ENCODE measurements around the gene CNGB1. TPM values are rescaled to one million over a fixed set of nuclear protein-coding genes. Genes with fewer than 3 reads are reported as not detected.
"Not testable (repeated sequence)": the region's sequence is repeated elsewhere in the genome, so short reads cannot be mapped to it uniquely, and the experiment has no call there.

The CNGB1 gene
- total RNA-seq, 1 donor from 2014 or later = not detected

DNA sequence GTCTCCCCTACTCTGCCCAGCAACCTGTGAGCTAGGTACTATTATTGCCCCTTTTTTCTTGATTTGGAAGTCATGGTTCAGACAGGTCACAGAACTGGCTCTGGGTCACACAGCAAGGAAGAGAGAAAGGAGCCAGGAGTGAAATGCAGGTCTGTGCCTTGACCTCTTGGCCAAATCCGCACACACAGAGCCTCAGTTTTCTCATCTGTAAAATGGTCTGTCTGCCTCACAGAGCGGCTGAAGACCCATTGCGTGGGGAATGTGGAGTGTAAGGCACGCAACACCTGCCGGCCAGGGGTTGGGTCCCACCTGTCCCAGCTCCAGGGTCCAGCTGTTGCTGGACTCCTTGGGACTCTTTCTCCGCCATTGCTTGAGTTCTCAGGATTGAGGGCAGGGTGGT lies 32.4 kb downstream of the CNGB1 start:
- no peak for ATAC-seq
- DNase-seq (ENCODE audit: low spot score) = no peak

DNA sequence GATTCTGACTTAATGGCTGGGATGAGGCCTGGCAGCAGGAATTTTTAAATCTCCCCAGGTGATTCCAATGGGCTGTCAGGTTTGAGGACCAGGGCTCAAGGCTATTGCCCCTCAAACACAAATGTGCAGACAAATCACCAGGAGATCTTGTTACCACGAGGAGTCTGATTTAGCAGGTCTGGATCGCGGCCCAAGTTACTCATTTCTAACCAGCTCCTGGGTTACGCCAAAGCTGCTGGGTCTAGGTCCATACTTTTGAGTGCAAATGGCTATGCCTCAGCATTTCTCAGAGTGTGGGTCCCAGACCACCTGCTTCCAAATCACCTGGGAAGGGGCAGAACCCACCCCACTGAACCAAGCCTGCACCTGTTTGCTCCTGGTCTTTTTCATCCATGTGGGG lies 33.1 kb downstream of the CNGB1 start:
- DNase-seq (ENCODE audit: low spot score) (no peak), ATAC-seq (no peak)

DNA sequence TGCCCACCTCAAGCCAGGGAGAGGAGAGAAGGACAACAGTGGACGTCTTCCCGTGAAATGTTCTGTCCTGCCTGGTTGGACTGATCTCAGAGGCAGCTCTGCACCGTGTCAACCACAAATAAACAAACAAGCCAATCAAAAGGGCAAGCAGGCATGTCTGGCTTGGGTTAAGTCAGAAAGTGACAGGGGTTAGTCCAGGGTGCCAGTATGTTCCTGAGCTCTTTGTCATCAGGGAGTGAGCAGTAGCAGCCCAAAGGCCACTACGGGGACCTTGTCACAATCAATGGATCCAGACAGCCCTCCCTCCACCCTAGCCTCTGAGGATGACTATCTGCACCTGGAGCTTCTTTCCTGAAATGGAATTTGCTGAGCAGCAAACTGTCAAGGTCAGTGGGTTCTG lies 35.0 kb downstream of the CNGB1 start:
- ATAC-seq (peak; percentile 74), DNase-seq (ENCODE audit: low spot score) (no peak)

DNA sequence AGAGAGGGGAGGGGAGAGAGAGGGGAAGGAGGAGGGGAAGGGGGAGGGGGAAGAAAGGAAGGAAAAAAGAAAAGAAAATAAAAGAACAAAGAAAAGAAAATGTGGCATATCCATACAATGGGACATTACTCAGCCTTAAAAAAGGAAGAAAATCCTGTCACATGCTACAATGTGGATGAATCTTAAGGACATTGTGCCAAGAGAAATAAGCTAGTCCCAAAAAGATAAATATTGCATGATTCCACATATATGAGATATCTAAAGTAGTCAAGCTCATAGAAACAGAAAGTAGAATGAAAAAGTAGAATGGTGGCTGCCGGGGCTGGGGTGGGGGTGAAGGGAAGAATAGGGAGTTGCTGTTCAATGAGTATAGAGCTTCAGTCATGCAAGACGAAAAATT lies 40.4 kb downstream of the CNGB1 start:
- no peak for DNase-seq (ENCODE audit: low spot score)
- no peak for ATAC-seq

DNA sequence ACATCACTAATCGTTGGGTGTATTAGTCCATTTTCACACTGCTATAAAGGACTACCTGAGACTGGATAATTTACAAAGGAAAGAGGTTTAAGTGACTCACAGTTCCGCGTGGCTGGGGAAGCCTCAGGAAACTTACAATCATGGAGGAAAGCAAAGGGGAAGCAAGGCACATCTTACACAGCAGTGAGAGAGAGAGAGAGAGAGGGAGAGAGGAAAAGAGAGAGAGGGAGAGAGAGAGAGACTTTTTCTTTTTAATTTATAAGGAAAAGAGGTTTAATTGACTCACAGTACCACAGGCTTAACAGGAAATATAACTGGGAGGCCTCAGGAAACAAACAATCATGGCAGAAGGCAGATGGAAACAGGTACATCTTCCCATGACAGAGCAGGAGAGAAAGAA lies 41.7 kb downstream of the CNGB1 start:
- no peak for DNase-seq (ENCODE audit: low spot score)
- no peak for ATAC-seq

DNA sequence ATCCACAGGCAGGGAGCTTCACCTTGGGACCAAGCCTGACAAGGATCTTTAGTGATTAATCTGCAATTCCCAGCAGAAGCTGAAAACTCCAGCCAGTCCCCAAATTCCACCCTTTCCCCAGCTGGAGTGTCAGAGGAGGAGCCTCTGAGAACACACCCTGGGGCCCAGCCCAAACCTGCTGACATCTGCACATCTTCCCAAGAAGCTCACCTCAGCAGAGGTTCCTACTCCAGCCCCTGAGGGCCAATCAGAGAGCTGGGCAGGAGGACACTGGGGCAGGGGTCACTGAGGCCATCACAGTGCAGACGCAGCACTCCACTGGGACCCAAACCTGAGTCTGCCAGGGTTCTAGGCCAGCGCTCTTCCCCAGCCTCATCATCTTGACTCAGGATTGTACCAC lies 44.9 kb downstream of the CNGB1 start:
- DNase-seq (ENCODE audit: low spot score) = no peak
- ATAC-seq = no peak

DNA sequence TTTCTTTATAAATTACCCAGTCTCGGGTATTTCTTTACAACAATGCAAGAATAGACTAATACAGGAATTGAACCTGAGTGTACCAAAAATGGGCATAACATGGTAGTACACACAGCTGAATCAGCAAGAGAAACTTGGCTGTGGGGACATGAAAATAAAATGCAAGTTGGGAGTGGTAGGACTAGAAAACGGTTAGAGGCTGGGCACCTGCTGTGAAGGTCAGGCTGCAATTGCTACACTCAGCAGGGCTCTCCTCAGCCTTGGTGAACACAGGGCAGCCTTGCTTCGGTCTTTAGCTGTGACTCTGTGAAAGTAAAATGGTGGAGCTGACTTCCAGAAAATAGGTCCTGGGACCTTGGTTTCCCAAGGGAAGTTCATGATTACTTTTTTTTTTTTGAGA lies 45.6 kb downstream of the CNGB1 start:
- no peak for ATAC-seq
- no peak for DNase-seq (ENCODE audit: low spot score)

DNA sequence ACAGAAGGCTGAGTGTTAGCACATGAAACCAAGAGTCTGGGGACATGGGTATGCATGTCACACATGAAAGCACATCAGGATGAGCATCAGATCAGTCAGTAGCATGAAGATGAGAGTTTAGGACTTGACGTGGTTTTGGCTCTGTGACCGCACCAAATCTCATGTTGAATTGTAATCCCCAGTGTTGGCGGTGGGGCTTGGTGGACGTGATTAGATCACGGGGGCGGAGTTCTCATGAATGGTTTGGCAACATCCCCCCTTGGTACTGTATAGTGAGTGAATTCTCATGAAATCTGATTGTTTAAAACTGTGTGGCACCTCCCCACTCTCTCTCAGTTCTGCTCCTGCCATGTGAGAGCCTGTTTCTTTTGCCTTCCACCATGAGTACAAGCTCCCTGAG lies 46.4 kb downstream of the CNGB1 start:
- ATAC-seq (no peak), DNase-seq (ENCODE audit: low spot score) (no peak)

DNA sequence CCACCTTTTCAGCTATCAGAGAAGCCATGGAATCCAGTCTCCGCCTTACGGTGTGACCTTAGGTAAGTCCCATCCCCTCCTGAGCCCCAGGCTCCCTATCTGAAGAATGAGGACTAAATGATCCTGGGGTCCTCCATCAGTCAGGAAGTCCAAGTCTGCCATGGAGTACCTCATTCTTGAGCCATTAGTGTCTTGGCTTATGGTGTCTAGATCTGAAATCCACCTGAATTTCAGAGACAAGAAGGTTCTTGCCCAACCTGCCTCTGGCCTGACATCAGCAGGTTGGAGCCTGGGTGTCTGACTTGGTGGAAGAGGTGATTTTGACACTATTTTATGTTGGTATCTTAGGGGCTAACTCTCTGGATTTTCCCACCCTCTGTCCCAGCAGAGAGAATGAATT lies 47.1 kb downstream of the CNGB1 start:
- no peak for DNase-seq (ENCODE audit: low spot score)
- ATAC-seq = no peak

DNA sequence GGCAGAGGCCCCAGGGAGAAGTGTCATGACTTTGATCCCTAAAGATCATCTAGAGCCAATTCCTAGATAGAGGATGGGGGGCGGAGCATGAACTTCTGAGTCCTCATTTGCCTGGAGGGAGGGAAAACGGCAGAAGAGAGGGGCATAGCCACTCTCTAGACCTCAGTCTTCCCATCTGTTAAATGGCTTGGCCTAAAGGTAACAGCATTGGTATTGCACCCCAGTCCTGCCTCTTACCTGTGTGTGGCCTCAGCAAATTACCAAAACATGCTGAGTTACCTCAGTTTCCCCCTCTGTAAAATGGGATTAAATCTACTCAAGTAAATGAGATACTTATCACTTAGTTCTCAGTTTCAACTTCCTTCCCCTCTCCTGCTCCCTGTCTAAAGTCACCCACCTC lies 47.5 kb downstream of the CNGB1 start:
- ATAC-seq (no peak), DNase-seq (ENCODE audit: low spot score) (no peak)

DNA sequence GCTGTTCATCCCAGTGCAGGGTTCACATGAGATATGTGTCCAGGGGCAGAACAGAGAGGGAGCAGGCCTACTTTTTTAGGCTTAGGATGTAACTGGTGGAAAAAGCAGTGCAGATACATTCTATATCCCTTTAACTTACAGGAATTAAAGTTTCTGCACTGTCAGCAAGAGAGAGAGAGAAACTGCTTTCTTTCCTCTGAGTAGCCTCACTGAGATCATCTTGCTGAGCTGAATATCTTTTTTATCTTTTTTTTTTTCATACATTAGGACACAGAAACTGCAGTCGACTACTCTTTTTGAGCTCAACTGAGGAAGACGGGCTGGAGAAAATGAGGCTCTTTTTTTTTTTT lies 50.1 kb downstream of the CNGB1 start:
- no peak for ATAC-seq
- DNase-seq (ENCODE audit: low spot score) = no peak

DNA sequence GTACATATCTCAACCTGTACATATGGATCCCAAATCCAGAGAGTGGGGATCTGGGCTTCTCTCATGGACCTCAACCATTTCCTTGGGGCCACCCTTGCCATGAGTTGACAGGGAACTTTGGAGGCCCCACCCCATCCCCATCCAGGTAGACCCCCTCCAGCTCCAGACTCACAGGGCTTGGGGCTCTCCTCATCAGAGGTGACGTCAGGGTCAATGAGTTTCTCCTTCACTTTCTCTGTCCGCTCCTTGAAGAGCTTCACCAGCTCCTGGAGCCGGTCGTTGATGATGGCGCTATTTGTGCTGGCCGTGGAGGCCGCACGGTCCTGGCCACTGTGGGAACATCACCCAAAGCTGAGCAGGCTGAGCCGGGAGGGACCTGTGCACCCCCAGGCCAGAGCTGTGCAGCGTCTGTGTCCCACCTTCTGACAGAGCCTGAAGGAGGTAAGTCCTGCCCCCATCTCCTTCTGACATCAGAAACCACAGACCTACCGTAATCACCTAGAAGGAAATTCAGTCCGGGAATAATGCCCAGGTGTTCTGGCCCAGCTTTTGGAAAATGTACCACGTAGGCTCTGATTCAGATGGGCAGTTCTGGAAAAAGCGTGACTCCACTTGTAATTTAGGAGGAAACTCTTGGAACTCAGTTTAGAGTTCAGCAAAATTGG lies 50.6 kb downstream of the CNGB1 start:
- DNase-seq (ENCODE audit: low spot score) = no peak

DNA sequence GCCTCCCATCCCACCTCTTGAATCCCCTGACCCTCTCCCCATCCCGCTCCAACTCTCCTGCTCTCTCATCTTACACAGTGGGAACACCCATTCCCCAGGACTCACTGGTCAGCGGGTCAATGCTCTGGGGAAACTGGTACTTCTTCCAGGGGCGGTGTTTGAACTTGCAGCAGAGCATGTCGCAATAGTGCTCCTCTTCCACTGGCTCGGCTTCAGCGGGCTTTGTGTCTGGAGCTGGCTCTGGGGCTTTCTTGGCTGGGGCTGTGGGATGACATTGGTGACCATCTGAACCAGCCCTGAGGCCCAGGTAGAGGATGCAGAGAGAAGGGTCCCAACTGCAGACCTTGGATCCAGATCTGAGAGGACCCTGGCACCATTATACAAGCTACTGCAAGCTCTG lies 51.9 kb downstream of the CNGB1 start:
- ATAC-seq (peak; percentile 72), DNase-seq (ENCODE audit: low spot score) (no peak)

More for the DNA sequence above, 50.6 kb downstream of the CNGB1 start:
- no peak for ATAC-seq

DNA sequence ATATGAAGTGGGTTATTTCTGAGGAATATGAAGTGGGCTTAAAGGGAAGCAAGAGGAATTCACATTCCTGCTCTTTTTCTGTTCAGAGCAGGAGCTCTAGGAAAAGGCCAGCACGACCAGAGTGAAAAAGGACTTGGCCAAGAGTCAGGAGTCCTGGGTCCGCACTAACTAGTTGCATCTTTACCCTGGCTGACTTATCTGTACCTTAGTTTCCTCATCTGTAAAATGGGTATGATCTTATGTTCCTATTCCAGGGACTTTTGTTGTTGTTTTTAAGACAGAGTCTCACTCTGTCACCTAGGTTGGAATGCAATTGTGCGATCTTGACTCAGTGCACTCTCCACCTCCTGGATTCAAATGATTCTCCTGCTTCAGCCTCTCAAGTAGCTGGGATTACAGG lies 52.5 kb downstream of the CNGB1 start:
- DNase-seq (ENCODE audit: low spot score) = no peak
- ATAC-seq = no peak

DNA sequence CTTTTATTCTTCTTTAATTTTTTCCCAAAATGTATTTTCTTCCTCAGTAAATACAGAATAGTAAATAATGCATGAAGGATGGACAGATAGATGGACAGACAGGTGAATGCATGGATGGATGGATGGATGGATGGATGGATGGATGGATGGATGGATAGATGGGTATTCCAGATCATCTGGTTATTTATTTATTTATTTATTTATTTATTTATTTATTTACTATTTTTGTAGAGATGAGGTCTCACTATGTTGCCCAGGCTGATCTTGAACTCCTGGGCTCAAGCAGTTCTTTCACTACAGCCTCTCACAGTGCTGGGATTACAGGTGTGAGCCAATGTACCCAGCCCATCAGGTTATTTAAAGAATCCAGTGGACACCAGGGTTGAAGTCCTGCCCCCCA lies 53.0 kb downstream of the CNGB1 start:
- DNase-seq (ENCODE audit: low spot score); ATAC-seq: not testable (repeated sequence)

DNA sequence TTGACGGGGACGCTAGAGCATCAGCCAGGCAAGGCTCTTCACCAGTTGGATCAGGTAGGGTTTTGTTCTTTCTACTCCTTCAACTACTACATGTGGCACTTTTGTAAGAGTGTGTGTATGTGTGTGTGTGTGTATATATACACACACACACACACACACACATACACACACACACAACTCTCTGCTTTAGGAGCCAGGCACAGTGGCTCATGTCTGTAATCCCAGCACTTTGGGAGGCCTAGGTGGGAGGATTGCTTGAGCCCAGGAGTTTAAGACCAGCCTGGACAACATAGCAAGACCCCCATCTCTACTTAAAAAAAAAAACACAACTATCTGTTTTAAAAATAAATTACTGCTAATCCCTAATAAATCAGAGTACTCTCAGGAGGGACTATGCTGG lies 53.4 kb downstream of the CNGB1 start:
- ATAC-seq; DNase-seq (ENCODE audit: low spot score): not testable (repeated sequence)

DNA sequence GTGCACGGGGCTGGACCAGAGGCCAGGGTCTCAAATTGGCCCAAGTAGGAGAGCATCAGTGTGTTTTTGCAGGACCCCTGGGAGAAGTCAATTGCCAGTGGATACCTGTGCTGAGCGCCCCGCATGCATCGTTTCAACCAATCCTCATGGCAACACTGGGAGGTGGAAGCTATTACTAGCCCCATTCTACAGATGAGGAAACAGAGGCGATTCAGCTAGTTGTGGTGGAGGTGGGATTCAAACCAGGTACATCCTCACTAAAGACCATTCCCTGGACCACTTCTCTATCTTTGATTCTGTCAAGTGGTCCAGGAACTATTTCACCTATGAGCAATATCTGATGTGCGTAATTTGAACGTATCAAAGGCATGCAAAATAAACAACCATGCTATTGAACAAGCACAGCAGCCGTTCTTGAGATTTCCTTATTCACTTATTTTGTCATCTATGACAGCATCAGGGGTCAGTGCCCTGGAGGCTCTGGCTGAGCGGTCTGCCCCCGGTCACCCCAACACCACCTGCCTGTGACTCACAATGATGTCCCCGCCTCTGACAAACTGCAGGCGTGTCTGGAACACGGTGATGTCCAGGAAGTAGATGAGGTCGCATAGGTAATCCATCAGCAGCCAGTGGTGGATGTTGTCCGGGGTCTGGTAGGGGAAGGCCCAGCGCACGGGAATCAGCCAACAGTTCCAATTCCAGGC lies 54.0 kb downstream of the CNGB1 start:
- ATAC-seq (no peak), DNase-seq (ENCODE audit: low spot score) (no peak)

DNA sequence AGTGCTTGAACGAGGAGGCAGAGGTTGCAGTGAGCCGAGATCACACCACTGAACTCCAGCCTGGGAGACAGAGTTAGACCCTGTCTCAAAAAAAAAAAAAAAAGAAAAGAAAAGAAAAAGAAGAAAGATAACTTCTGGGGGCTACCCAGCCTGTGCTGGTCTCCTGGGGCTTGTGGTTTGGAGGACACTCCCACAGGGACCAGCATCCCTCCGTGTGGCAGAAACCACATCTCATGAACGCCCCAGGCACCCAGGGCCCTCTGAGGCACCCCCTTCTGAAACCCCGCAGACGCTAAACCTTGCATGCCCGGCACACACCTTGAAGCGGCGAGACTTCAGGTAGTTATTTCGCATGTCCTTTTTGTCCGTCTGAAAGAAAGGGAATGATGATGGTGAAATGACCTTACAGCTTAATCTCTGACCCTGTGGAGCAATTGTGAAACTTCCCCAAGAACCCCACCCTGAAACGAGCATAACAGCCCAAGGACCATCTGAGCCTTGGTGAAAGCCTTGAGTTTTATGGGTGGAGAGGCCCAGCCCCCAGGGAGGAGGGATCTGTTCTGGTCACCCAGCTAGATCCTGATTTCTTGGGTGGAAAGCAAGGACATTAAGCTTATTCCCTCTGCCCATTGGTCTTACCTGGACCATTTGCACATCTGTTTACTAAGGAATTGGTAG lies 55.0 kb downstream of the CNGB1 start:
- DNase-seq (ENCODE audit: low spot score) (no peak), ATAC-seq (no peak)

DNA sequence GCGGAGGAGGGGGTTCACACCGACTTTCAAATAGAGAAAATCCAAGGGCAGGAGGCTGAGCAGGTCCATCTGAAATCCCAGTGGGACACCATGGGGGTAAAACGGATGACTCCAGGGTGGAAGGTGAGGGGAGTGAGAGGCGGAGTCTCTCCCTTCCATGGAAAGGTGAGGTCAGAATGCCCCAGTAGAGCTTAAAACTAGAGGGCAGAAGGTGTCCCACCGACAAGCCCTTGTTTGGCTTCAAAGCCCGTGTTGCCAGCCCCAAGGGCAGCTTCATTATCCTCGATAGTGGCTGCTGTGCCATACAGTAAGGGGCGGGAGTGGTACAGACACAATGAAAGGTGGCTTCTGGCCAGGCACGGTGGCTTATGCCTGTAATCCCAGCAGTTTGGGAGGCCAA lies 55.7 kb downstream of the CNGB1 start:
- ATAC-seq (no peak), DNase-seq (ENCODE audit: low spot score) (no peak)

DNA sequence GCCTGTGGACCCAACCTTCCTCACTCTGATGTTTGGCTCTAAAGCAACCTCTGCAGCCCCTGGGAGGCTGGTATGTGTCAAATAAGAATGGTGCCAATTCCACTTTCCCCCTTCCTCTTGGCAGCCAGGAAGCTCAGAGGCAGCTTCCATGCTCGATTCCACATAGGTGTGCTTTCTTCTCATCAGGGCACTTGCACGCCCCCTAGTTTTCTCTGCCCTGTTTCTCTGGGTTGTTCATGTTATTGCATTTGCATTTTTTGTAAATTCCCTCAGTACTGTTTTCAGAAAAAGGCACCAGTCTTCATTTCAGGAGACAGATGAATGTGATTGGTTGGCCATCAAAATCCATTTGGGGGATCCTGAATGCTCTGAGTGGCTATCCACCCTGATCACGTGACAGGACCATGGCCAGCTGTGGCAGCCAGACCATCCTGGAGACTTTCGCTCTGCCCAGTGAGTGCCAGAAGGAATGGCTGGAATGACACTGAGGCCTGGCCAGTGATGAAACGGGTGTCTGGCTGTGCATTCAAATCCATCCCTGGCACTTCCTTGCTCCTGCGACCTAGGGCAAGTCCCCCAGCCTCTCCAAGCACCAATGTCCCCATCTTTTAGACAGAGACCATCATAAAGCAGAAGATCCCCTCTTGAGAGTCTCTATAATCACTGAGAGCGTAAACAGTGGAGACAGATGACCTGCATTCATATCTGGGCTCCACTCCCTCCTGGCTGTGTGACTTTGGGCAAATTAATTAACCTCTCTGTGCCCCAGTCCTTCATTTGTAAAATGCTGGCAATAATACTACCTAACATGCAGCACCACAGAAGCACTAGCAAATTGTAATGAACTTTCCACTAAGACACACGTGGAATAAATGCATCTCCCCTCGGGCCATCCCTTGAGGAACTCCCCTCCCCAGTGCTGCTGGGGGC lies 56.4 kb downstream of the CNGB1 start:
- no peak for DNase-seq (ENCODE audit: low spot score)
- no peak for ATAC-seq

DNA sequence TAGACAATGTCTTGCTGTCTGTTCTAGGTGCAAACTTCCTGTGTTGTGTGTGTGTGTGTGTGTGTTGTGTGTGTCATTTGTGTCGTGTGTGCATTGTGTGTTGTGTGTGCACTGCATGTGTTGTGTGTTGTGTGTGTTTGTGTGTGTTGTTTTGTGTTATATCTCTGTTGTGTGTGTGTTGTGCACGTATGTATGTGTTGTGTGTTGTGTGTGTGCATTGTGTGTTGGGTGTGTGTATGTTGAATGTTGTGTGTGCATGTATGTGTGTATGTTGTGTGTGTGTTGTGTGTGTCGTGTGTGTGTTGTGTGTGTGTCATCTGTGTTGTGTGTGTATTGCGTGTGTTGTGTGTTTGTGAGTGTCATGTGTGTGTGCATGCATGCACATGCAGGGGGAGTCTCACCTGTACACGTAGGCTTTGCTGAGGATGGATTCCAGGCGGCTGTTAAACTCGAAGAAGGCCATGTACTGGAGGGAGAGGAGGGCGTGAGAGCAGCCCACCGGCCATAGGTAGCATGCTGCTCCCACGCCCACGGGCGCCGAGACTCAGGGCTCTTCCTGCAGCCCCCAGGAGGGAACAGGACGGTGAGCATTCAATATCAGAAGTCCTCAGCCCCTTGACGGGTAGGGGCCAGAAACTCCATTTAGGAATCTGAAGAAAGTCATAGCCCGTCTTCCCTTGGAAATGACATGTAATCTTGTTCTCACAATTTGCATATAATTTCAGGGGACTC lies 58.2 kb downstream of the CNGB1 start:
- DNase-seq (ENCODE audit: low spot score) = no peak
- ATAC-seq = no peak

Data from left lobe of liver (tissue), 2 donors.